Activated CD8-positive, alpha-beta T cell treated with anti-CD3 and anti-CD28 coated beads, Interleukin-2, amount 10 ng/mL, durations not matched to agents 7 days and 5 days (primary cell): Measurements from ENCODE around the gene PWWP2B. TPM values are rescaled to one million over a fixed set of nuclear protein-coding genes. Genes with fewer than 3 reads are reported as not detected.

Experiments
- ATAC-seq: fragments of 150-1000 bp; cut with Tn5 transposase; one replicate; pipeline ENCODE4 v1.10.0; 2021; ENCODE audit warnings: moderate library complexity
- CTCF ChIA-PET: fragments of 350-600 bp; sonication (Branson Sonifier 250); formaldehyde crosslinking; loops from one replicate; lab custom pipeline; 2021; ENCODE audit warnings: antibody characterized with exemption; lab: Charles Lee
- POLR2A ChIA-PET: fragments of 350-600 bp; sonication (Branson Sonifier 250); formaldehyde crosslinking; loops from one replicate; lab custom pipeline; 2021; ENCODE audit warnings: antibody characterized with exemption; lab: Charles Lee
- DNase-seq: peaks from one replicate; pipeline ENCODE4 v3.0.0-alpha.2; 2020
- H3K27ac Mint-ChIP-seq: one replicate; pipeline ENCODE4 v1.8.0; 2021; ENCODE audit warnings: mild to moderate bottlenecking, mixed read lengths
- H3K27me3 Mint-ChIP-seq: one replicate; pipeline ENCODE4 v1.8.0; 2021; ENCODE audit warnings: low read depth, mixed read lengths
- H3K36me3 Mint-ChIP-seq: one replicate; pipeline ENCODE4 v1.8.0; 2021; ENCODE audit warnings: low read depth, mixed read lengths
- H3K4me1 Mint-ChIP-seq: one replicate; pipeline ENCODE4 v1.8.0; 2021; ENCODE audit warnings: low read depth, mixed read lengths
- H3K4me3 Mint-ChIP-seq: one replicate; pipeline ENCODE4 v1.8.0; 2021; ENCODE audit warnings: mild to moderate bottlenecking, mixed read lengths
- H3K9me3 Mint-ChIP-seq: one replicate; pipeline ENCODE4 v1.8.0; 2022; ENCODE audit warnings: mixed read lengths; ENCODE audit not compliant: insufficient read depth
- total RNA-seq, 2 experiments: library from RNA; stranded (reverse); gene quantifications; one replicate each; pipeline ENCODE4 v1.2.3, GENCODE V29; 2021

PWWP2B gene
- total RNA-seq, 2 experiments from 2014 or later: 15.0 to 15.7 TPM

GRCh38 chr10:132443605-132443982 lies 46.6 kb downstream of the PWWP2B start:
- Mint-ChIP-seq H3K4me3 (no peak overlapping the region), H3K36me3 (no peaks in the 10 kb centered on the region), H3K9me3 (no peaks in the 10 kb centered on the region), H3K27me3 (no peaks in the 10 kb centered on the region), H3K4me1 (peaks cover 46% of the 10 kb centered on the region), H3K27ac (no peak overlapping the region)
- DNase-seq (peak; percentile 83), ATAC-seq (no peak)
- ChIA-PET CTCF (interaction anchor here (0.6 to 1.6 kb wide), 8 partner anchors 10 to 56 kb away, joined by 3 to 9 read pairs (median 3); no protein-coding TSS in a partner anchor), POLR2A (interaction anchor here (0.7 kb wide), 1 partner anchor 58 kb away, joined by 3 read pairs; no protein-coding TSS in a partner anchor)

GRCh38 chr10:132443983-132444876 lies 47.2 kb downstream of the PWWP2B start:
- no peaks in the 10 kb centered on the region for H3K27me3 Mint-ChIP-seq
- H3K4me3 Mint-ChIP-seq: no peak overlapping the region
- CTCF ChIA-PET: interaction anchor here (0.6 to 1.6 kb wide), 8 partner anchors 10 to 57 kb away, joined by 3 to 9 read pairs (median 3); partner anchors contain the start of gene PWWP2B
- DNase-seq (peak; percentile 48), ATAC-seq (no peak)
- H3K9me3 Mint-ChIP-seq: no peaks in the 10 kb centered on the region
- H3K4me1 Mint-ChIP-seq: peaks cover 46% of the 10 kb centered on the region
- POLR2A ChIA-PET: no interaction called here
- no peaks in the 10 kb centered on the region for H3K36me3 Mint-ChIP-seq
- H3K27ac Mint-ChIP-seq: peak overlapping the region; percentile 91

GRCh38 chr10:132444877-132445351 lies 47.9 kb downstream of the PWWP2B start:
- ChIA-PET POLR2A (interaction anchor here (2.3 kb wide), 1 partner anchor 35 kb away, joined by 5 read pairs; no protein-coding TSS in a partner anchor), CTCF (interaction anchor here (0.9 to 2.7 kb wide), 3 partner anchors 10 to 52 kb away, joined by 3 to 13 read pairs (median 4); partner anchors contain the start of gene PWWP2B)
- Mint-ChIP-seq H3K36me3 (no peaks in the 10 kb centered on the region), H3K27me3 (no peaks in the 10 kb centered on the region), H3K9me3 (no peaks in the 10 kb centered on the region), H3K4me1 (peaks cover 48% of the 10 kb centered on the region), H3K27ac (peak overlapping the region; percentile 78), H3K4me3 (no peak overlapping the region)
- no peak for ATAC-seq
- DNase-seq: no peak

- no peaks in the 10 kb centered on the region for H3K9me3 Mint-ChIP-seq
- no peaks in the 10 kb centered on the region for H3K36me3 Mint-ChIP-seq
- DNase-seq: no peak
- no peaks in the 10 kb centered on the region for H3K27me3 Mint-ChIP-seq
- H3K4me3 Mint-ChIP-seq: no peak overlapping the region
- CTCF ChIA-PET: interaction anchor here (0.9 to 2.7 kb wide), 5 partner anchors 8 to 58 kb away, joined by 3 to 13 read pairs (median 5); partner anchors contain the start of gene PWWP2B
- ATAC-seq: no peak
- H3K4me1 Mint-ChIP-seq: peaks cover 48% of the 10 kb centered on the region
- H3K27ac Mint-ChIP-seq: peak overlapping the region; percentile 78
- POLR2A ChIA-PET: interaction anchor here (1.0 to 2.3 kb wide), 4 partner anchors 9 to 52 kb away, joined by 3 to 8 read pairs (median 4); no protein-coding TSS in a partner anchor
Observed at GRCh38 chr10:132445516-132446194, 48.7 kb downstream of the PWWP2B start.

- Mint-ChIP-seq H3K36me3 (no peaks in the 10 kb centered on the region), H3K27me3 (no peaks in the 10 kb centered on the region), H3K9me3 (no peaks in the 10 kb centered on the region), H3K4me1 (peaks cover 48% of the 10 kb centered on the region), H3K27ac (peak overlapping the region; percentile 98), H3K4me3 (peak overlapping the region; percentile 68)
- ChIA-PET CTCF (interaction anchor here (1.0 to 2.7 kb wide), 6 partner anchors 9 to 91 kb away, joined by 3 to 13 read pairs (median 4); no protein-coding TSS in a partner anchor), POLR2A (interaction anchor here (0.7 to 2.3 kb wide), 8 partner anchors 10 to 829 kb away, joined by 3 to 8 read pairs (median 5); partner anchors contain the start of gene PWWP2B)
- ATAC-seq: no peak
- no peak for DNase-seq
Observed at GRCh38 chr10:132446195-132446581, 49.2 kb downstream of the PWWP2B start.

GRCh38 chr10:132446661-132447445 lies 49.9 kb downstream of the PWWP2B start:
- Mint-ChIP-seq H3K36me3 (no peaks in the 10 kb centered on the region), H3K4me3 (peak overlapping the region; percentile 68), H3K4me1 (peaks cover 53% of the 10 kb centered on the region), H3K27me3 (no peaks in the 10 kb centered on the region), H3K9me3 (no peaks in the 10 kb centered on the region), H3K27ac (peak overlapping the region; percentile 98)
- POLR2A ChIA-PET: interaction anchor here (0.7 to 2.3 kb wide), 9 partner anchors 9 to 828 kb away, joined by 3 to 8 read pairs (median 5); partner anchors contain the start of gene PWWP2B
- ATAC-seq (peak; percentile 71), DNase-seq (peak; percentile 91)
- CTCF ChIA-PET: interaction anchor here (0.6 to 2.7 kb wide), 13 partner anchors 10 to 233 kb away, joined by 3 to 13 read pairs (median 3); partner anchors contain the start of gene PWWP2B

GRCh38 chr10:132447446-132448247 lies 50.6 kb downstream of the PWWP2B start:
- POLR2A ChIA-PET: interaction anchor here (0.6 to 2.3 kb wide), 8 partner anchors 8 to 103 kb away, joined by 3 to 8 read pairs (median 6); partner anchors contain the start of gene PWWP2B

GRCh38 chr10:132448248-132448731 lies 51.3 kb downstream of the PWWP2B start:
- Mint-ChIP-seq H3K4me3 (peak overlapping the region; percentile 68), H3K36me3 (no peaks in the 10 kb centered on the region), H3K4me1 (peaks cover 59% of the 10 kb centered on the region), H3K27me3 (no peaks in the 10 kb centered on the region), H3K27ac (peak overlapping the region; percentile 98), H3K9me3 (no peaks in the 10 kb centered on the region)
- POLR2A ChIA-PET: interaction anchor here (0.6 to 2.3 kb wide), 6 partner anchors 8 to 103 kb away, joined by 3 to 8 read pairs (median 6); partner anchors contain the start of gene PWWP2B
- peak; percentile 80 for DNase-seq
- CTCF ChIA-PET: interaction anchor here (1.3 kb wide), 2 partner anchors 28 to 103 kb away, joined by 4 read pairs; no protein-coding TSS in a partner anchor
- no peak for ATAC-seq

More at GRCh38 chr10:132447446-132448247, 50.6 kb downstream of the PWWP2B start:
- Mint-ChIP-seq H3K36me3 (no peaks in the 10 kb centered on the region), H3K27me3 (no peaks in the 10 kb centered on the region), H3K9me3 (no peaks in the 10 kb centered on the region), H3K4me3 (peak overlapping the region; percentile 68), H3K27ac (peak overlapping the region; percentile 98), H3K4me1 (peaks cover 54% of the 10 kb centered on the region)
- CTCF ChIA-PET: interaction anchor here (0.6 to 2.7 kb wide), 12 partner anchors 10 to 104 kb away, joined by 3 to 13 read pairs (median 4); partner anchors contain the start of gene PWWP2B
- peak; percentile 91 for DNase-seq
- peak; percentile 76 for ATAC-seq

GRCh38 chr10:132449051-132449810 lies 52.2 kb downstream of the PWWP2B start:
- Mint-ChIP-seq H3K9me3 (no peaks in the 10 kb centered on the region), H3K27ac (peak overlapping the region; percentile 47), H3K4me3 (no peak overlapping the region), H3K27me3 (no peaks in the 10 kb centered on the region), H3K36me3 (no peaks in the 10 kb centered on the region), H3K4me1 (peaks cover 55% of the 10 kb centered on the region)
- ChIA-PET POLR2A (no interaction called here), CTCF (no interaction called here)
- ATAC-seq (no peak), DNase-seq (no peak)
